GM21737 (cell line): ENCODE measurements around the gene GNAZ.
"Not testable (repeated sequence)": the region's sequence is repeated elsewhere in the genome, so short reads cannot be mapped to it uniquely, and the experiment has no call there.

Experiments
- ATAC-seq: cut with Tn5 transposase; IDR thresholded peaks from one replicate; pipeline ENCODE4 v1.9.1; 2021; ENCODE audit warnings: mild to moderate bottlenecking, moderate library complexity; ENCODE audit not compliant: unreplicated experiment

GNAZ gene

DNA sequence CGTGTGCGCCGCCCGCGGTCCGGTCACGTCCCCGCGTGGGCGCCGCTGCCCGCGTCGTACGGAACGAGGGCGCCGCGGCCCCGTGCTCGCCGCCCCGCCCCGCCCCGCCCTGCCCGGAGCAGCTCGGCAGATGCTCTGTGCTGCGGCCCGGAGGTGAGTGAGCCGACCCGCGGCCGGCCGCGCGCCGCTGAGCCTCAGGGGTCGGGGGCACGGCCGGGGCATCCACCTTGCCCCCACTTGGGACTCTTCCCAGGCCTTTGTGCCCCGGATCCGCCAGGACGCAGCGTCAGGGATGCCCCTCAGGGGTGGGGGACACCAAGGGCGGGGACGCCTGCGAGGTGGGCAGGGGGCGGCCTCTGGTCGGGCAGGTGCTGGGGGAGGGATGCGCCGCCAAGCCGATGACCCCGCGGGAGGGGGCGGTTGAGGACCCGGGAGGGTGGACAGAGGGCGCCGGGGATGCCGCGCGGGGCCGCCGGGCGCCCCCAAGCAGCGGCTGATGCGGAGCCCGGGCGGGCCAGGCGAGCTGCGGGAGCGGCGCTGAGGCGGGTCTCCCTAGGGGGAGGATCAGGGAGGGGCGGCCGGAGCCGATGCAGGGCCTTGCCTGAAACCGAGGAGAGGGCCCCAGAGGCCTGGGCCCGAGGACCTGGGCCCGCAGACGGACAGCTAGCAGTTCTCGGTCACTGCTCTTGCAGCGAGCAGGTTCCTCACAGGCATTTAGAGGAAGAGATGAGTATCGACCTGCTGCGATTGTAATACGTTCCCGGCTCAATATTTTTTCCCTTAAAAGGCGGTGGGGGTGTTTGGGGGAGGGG, at the start of gene GNAZ:
Gene GNAZ, plus strand, starts transcription at position 102 of the 812 bp plus-strand sequence. CDS start 25,177 bp downstream, outside the sequence.
- no peak for ATAC-seq

DNA sequence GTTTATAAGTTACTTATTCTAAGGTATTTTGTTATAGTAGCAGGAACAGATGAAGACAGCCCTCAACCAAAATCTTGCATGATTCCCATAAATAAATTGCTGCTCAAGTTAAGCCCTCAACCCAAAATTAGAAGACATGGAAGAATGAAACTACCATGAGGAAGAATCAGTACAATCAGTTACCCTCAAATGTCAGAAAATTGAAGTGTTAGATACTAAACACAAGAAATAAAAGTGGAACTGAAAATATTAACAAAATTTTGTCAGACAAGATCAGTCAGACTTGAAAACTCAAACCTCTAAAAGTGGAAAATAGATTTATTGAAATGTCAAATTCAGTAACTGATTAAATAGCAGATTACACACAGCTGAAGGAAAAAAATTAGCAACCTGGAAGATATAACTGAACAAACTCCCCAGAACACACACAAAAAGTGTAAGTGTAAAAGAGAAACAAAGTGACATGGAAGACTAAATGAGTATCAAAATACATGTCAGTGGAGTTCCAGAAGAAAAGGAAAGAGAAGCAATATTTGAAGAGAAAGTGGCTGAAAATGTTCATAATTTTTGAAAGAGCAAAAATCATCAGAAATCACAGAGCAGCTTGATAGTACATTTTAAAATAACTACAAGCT, 49.5 kb upstream of the GNAZ start:
- ATAC-seq, result no peak

DNA sequence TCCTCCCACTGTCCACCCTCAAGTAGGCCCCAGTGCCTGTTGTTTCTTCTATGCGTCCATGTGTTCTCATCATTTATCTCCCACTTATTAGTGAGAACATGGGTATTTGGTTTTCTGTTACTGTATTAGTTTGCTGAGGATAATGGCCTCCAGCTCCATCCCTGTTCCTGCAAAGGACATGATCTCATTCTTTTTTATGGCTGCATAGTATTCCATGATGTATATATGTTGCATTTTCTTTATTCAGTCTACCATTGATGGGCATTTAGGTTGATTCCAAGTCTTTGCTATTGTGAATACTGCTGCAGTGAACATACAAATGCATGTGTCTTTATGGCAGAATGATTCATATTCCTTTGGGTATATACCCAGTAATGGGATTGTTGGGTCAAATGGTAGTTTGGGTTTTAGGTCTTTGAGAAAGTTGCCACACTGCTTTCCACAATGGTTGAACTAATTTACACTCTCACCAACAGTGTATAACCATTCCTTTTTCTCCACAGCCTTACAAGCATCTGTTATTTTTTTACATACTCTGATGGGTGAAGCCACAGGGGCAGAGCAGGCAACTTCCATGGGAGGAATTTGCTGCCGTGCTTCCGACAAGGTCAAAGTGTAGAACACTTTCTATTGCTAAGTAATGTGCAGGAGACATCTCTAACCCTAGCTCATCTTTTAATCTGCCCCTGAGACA, 48.5 kb upstream of the GNAZ start:
- not testable (repeated sequence) for ATAC-seq

DNA sequence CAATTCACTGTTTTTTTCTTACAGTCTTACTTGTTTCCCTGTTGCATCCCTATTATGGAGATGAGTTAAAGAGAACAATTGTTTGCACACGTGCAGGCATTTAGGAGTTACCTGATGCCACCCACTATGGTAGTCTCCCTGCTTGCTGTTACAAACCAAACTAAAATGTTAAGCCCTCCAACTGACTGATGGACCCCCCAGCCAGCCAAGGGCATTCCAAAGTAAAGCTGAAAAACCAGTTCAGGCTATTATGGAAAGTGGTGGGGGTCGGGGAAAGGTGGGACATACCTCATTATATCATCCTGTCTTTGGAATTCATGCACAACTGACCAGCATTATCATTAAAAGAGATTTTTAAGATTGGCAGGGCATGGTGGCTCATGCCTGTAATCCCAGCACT, 47.0 kb upstream of the GNAZ start:
- no peak for ATAC-seq

DNA sequence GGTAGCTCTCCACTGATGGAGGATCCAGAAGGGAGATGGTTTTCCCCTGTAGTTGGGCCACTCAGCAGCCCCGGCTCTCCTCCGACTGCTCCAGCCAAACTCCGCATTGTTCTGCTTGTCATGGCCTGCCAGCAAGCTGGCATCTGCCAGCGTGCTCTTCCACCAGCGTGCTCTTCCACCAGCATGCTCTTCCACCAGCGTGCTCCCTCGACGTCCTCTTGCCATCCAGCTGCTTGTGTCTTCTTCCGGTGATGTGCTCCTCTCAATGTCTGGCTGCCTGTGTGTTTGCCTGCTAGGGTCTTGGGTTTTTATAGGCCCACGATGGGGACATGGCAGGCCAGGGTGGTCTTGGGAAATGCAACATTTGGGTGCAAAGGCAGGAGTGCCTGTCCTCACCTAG, 43.5 kb upstream of the GNAZ start:
- ATAC-seq, result no peak

DNA sequence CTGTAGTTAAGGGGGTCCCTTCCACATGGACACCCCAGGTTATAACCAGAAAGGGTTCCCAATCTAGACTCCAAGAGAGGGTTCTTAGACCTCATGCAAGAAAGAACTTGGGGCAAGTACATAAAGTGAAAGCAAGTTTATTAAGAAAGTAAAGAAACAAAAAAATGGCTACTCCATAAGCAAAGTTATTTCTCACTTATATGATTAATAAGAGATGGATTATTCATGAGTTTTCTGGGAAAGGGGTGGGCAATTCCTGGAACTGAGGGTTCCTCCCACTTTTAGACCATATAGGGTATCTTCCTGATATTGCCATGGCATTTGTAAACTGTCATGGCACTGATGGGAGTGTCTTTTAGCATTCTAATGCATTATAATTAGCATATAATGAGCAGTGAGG, 42.5 kb upstream of the GNAZ start:
- not testable (repeated sequence) for ATAC-seq

DNA sequence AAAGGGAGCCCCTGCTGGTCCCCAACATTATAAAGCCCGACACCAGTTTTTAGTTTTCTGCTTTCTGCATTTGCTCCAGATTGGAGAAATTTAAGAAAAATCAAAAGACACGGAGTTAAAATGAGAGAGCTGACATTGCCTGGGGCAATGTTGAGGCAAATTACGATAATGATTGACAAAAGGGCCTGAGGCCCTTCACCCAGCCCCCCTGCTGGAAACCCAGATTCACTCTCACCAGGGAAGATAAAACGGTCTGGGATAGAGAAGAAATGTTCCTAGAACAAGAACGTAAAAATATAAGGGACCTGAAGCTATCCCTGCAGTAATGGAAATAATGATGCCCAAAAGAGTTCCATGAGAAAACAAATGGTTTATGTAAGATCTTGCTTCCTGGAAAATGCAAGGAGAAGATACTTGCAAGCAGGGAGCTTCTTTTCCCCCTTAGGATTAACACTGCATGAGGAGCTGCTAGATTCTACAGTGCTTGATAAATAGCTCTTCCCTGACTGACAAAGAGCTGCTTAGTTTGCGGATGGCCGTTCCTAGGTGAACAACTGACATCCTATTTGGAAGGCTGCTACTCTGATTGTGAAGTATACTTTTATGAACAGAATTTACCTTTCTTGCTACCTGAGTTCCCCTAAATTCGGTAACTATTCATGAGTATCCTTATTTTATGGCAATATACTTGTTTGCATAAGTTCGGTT, 40.6 kb upstream of the GNAZ start:
- no peak for ATAC-seq

DNA sequence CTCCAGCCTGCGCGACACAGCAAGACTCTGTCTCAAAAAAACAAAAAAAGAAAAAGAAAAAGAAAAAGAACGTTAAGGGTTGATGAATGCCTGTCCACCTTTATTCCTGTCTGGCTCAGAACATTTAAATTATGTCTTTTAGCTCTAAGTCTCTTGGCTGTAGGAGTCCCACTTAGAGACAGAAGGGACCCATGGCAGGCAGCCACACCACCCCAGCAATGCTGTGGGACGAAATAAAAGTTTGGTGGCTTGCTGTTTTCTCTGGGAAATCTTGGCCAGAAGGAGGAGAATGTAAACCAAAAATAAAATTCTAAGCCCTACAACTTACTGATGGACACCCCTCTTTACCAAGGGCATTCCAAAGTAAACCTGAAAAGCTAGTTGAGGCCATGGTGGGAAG, 38.9 kb upstream of the GNAZ start:
- no peak for ATAC-seq

DNA sequence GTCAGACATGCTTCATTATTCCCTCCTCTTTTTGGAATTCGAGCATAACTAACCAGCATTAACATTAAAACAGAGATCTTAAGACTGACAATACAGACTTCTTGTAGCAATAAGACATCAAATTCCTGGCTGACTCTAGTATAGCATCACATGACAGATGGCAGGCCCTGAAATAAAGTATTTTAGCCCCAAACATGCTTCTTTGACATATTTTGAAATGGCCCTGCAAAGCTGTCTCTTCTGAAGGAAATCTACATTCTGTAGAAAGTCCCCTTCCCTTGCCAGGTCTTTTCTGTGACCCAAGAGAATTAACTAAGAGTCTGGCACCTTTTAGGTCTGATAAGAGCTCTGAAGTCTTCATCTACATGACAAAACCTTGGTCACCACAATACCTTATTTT, 38.5 kb upstream of the GNAZ start:
- no peak for ATAC-seq

DNA sequence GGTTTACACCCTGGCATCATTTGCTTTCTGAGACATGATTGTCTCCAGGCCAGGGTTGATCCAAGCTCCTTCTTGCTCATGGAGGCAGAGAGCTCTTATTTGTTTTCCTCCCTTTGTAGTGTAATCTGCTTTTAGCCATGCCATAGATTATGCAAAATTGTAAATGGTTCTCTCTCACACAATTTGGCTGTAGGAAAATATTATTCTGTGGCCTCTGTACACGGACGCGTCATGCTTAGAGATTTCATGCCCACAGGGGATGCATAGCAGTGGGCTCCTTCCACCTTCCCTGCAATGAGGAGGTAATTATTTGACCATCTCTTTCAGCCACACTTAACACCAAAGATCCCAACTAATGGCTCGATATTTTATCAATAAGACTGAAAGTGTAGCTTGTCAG, 37.7 kb upstream of the GNAZ start:
- no peak for ATAC-seq

DNA sequence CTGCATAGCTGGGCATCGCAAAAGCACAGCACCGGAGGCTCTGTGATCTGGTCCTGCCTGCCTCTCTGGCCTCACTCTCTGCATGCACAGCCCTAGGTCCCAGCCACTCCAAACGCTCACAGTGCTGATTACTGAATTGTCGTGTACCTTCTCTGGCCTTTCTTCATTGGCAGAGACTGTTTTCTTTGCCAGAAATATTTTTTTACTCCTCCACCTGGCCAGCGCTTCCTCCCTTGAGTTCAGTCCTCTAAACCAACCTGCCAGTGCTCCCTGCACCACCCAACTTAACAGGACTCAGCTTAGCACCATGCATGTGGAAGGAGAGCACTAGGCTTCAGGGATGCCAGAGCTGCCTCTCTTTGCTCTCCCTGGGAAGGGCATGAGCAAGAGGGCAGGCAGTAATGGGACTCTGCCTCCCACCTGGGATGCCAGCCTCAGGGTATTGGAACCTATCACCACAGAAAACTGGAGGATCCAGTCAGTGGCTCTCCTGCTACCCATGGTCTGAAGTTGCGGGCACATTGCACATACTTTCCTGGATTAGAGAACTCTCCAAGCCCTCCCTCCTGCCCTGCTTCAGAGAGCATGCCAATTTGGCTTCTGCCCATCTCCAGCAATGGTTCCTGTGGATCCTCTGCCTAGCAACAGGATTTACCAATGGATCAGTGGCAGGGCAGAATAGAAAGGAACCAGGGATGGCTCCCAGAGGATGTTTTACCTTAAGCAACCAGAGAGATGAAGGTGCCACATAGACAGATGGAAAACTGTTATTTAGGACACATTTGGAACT, 37.0 kb upstream of the GNAZ start:
- ATAC-seq, result no peak

DNA sequence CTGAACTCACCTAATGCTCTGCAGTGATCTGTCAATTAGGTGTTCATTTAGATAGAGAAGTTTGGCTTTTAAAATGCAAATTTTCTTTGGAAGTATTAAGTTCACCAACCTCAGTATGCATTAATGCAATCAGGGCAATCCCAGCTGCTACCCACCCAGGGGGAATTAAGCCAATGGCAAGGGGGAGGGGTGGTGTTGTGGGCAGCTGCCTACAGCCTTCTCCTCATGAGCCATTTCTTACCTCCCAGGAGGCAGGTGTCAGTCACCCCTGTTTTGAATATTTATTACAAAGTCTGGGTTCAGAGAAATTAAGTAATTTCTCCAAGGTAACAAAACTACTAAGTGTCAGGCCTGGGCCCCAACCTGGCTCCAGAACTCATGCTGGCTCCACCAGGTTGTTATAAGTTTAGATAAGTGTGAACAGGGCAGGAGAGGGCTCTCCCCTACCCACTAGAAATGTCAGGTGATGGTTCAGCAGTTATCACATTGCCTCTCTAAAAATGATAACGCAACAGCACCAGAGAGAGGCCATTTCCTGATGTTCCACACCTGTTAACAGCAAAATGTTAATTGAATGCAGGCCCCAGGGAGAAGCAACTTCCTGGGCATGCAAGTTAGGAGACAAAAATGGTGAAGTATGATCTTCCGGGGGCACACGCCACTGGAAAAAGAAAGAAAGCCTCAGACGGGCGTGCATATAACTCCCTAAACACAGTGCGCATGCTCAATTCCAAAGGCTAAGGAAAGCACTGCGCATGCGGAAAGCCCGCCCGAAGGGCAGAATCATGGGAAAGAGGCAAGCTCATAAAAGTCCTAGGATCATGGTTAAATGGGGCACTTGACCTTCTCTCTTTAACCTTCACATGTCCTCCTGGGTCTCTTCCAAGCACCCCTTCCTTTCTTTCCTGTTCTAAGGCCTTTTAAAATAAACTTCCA, 35.4 kb upstream of the GNAZ start:
- ATAC-seq, result no peak

DNA sequence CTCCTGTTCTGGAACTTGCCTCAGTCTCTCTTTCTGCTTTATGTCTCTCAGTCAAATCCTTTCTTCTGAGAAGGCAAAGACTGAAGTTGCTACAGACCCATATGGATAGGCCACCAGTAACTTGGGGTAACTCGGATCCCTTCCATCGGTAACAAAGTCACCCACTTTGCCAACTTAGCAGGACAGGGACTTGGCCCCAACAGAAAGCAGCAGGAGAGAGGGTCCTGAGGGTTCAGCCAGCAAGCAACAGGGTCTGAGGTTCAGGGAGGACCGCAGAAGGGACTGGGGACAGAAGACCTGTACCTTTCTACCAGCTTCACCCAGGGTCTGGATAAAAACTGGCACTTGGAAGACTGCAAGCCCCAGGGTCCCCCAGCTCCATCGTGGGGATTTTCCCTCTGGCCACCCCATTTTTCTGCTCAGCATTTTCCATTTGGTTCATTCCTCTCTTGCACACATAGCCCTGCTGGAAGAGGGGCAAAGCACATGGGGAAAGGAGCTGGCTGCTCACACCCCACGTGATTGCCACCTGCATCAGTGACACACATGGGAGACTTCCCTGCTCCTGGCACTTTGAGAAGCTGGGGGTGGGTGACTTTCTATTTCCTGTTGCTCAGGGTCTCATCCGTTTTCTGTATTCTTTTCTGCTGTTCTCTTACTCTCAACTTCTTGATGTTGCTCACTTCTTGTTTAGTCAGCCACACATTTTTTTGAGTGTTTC, 34.6 kb upstream of the GNAZ start:
- ATAC-seq, result no peak

DNA sequence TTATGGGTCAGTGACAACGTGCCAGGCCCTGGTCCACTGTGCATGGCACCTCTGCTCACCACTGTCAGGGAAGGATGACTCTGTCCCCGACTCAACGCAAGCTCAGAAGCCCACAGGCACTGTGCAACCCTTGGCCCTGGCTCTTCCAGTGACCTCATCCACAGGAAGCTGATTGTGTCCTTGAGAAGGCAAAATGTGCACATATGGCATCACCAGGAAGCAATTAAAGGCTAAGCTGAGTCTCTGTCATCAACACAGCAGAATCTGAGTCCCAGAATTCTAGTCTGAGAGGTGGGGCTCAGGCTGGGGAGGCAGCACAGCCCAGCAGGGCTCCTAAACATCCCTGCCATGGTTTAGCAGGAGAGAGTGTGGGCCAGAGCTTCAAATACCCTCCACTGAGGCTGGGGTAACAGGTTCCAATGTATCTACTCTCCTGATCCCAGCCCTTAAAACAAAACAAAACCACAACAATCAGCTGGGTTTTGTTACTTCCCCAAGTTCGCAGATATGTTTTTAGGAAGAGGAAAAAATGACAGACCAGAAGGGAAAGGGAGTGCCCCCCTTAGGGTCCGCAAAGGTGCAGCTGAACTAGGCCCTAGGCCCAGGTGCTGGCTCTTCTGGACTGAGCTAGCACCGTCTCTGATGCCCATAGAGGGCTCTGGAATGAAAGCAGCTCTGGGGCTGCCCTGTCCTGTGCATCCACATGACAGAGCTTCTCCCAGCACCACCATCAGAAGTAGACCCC, 33.5 kb upstream of the GNAZ start:
- ATAC-seq, result no peak

DNA sequence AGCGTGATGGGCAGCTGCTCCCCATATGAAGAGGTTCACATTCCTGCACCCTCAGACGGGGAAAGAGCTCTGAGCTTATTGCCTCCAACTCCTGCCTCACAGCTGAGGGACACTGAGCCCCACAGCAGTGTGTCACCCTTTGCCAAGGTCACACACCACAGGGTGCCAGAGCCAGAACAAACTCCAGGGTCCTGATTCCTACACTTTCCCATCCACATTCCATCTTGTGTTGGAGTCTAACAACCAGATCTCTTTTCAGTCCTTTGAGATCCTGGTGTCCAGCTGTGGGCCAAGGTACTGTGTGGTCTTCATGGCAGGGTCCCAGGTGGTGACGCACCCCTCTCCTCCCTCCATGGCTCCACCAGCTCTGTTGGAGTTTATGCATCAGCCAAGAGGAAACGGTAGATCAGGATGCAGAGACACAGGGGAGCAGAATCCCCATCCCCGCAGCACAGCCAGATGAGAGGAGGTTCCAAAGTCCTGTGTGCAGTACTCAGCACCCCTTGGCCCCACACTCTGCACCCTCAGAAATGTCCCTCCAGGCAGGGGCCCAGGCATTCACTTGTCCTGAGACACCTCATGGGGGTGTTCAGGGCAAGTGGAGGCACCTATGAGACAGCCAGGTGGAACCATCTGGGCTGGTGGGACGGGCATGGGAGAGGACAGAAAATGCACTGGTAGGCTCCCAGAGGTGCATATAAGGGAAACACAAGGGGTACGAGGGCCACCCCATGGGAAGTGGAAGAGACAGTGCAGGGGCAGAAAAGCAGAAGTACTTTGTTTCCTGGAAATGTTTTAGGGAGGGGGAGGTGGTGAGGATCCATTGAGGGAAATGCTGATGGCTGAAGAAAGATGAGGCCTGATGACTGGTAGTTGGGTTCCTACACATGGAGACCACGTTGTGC, 32.6 kb upstream of the GNAZ start:
- no peak for ATAC-seq

DNA sequence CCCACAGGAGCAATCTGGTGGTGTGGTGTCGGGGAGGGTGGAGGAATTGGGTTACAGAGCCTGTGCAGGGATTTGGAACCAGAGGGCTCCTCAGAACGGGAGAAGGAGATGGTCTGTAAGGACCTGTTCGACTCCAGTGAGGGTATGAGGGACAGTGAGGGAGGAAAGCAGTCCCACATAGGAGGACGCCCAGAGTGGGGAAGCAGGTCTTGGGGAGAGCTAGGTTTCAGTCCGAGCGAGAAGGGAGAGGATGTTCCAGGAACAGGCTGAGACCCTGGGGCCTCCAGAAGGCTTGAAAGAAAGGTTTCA, 32.0 kb upstream of the GNAZ start:
- ATAC-seq, result no peak

DNA sequence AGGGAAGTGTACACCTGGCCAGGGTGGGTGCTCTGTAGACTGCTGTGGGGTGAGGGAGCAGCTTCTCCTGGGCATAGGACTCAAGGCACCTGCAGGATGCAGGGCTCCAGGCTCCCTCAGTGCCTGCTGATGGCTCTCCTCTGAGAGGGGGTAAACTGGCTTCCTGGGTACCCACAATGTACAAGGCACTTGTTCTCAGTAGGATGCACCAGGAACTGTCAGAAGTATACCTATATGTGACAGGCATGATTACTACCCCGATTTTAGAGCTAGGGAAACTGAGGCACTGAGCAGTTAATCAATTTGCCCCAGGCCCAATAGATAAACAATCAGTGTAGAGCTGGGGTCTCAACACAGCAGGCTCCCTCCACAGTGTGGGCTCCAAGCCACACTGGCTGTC, 31.4 kb upstream of the GNAZ start:
- ATAC-seq, result no peak
